IMR-90 (cell line): ENCODE measurements around the gene THRB.

Experiments used
- MXI1 ChIP-seq: IDR thresholded peaks from 2 replicates; pipeline ENCODE4 v1.6.1; 2012; ENCODE audit warnings: low read depth, mild to moderate bottlenecking, low read length, moderate library complexity, borderline replicate concordance
- POLR2A ChIP-seq: IDR thresholded peaks from 2 replicates; pipeline ENCODE4 v1.6.1; 2012; ENCODE audit warnings: mild to moderate bottlenecking, low read depth, low read length
- RAD21 ChIP-seq: IDR thresholded peaks from 2 replicates; pipeline ENCODE4 v1.6.1; 2012; ENCODE audit warnings: low read length, improper control_type of control experiment
- TF ChIP-seq, protein P1 (sequence below): fragments of 150-350 bp; IDR thresholded peaks from 2 replicates; pipeline ENCODE4 v1.6.1; 2017; ENCODE audit warnings: mild to moderate bottlenecking, antibody characterized with exemption, low read length, low read depth
- TF ChIP-seq, protein P2 (sequence below): conservative IDR thresholded peaks from 2 replicates; pipeline ENCODE4 v1.5.1; 2012; ENCODE audit warnings: mild to moderate bottlenecking, low read depth, low read length, improper control_type of control experiment

DNA sequence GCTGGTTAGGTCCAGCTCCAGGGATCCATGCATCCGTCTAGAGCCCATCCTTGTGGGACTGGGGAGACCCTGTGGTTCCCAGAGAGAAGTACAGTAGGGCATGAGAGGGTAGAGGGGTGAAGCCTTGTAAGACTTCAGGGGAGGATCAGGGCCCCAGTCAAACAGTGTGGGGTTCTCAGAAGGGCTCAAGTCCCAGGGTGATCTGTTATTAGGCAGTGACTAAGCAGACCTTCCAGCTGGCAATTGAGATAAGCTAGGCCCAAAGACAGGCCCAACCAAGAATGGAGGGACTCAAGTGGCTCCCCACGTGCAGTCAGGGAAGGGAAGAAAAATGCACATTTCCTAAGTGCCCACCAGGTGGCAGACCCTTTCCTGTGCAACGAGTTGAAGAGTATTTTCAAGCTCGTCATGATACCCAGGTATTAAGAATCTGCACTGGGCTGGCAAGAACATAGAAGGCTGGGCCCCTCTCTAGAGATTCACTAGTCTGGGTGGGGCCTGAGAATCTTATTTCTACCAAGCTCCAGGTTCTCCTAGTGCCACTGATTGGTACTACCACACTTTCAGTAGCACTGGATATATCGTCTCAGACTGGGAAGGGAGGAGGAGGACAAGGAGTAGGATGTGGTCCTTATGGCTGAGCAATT lies 308.8 kb downstream of the THRB start:
- no peak for TF ChIP-seq POLR2A
- peak; percentile 51 for TF ChIP-seq RAD21
- TF ChIP-seq, protein P1, sequence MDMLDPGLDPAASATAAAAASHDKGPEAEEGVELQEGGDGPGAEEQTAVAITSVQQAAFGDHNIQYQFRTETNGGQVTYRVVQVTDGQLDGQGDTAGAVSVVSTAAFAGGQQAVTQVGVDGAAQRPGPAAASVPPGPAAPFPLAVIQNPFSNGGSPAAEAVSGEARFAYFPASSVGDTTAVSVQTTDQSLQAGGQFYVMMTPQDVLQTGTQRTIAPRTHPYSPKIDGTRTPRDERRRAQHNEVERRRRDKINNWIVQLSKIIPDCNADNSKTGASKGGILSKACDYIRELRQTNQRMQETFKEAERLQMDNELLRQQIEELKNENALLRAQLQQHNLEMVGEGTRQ = no peak
- TF ChIP-seq, protein P2, sequence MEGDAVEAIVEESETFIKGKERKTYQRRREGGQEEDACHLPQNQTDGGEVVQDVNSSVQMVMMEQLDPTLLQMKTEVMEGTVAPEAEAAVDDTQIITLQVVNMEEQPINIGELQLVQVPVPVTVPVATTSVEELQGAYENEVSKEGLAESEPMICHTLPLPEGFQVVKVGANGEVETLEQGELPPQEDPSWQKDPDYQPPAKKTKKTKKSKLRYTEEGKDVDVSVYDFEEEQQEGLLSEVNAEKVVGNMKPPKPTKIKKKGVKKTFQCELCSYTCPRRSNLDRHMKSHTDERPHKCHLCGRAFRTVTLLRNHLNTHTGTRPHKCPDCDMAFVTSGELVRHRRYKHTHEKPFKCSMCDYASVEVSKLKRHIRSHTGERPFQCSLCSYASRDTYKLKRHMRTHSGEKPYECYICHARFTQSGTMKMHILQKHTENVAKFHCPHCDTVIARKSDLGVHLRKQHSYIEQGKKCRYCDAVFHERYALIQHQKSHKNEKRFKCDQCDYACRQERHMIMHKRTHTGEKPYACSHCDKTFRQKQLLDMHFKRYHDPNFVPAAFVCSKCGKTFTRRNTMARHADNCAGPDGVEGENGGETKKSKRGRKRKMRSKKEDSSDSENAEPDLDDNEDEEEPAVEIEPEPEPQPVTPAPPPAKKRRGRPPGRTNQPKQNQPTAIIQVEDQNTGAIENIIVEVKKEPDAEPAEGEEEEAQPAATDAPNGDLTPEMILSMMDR = peak; percentile 53
- TF ChIP-seq MXI1 = no peak
